Measurements from ENCODE around the gene ZMYM2. TPM values are rescaled to one million over a fixed set of nuclear protein-coding genes. Genes with fewer than 3 reads are reported as not detected.

ZMYM2 gene
- total RNA-seq, 1 experiment from 2014 or later, result 87.1 TPM

GRCh38 chr13:20127262-20127561, 168.7 kb downstream of the ZMYM2 start:
- TF ChIP-seq CTCF (conservative IDR thresholded peaks at IDR 0.05; ENCODE audit: low read depth, low read length), result no peak
- no peak for TF ChIP-seq EZH2 (IDR thresholded peaks at IDR 0.05; ENCODE audit: borderline replicate concordance, low read depth, low read length, poor library complexity, severe bottlenecking)
- Histone ChIP-seq H3K4me3 (ENCODE audit: low read depth, low read length, poor library complexity, severe bottlenecking) (peak overlapping the region; percentile 63), H3K9me3 (ENCODE audit: low read depth, low read length, poor library complexity, severe bottlenecking) (no peaks in the 10 kb centered on the region), H3K4me1 (ENCODE audit: insufficient read depth, low read length, poor library complexity, severe bottlenecking) (peaks cover 11% of the 10 kb centered on the region), H3K36me3 (ENCODE audit: insufficient read depth, low read length, poor library complexity, severe bottlenecking) (no peaks in the 10 kb centered on the region), H3K27me3 (replicated peaks; ENCODE audit: insufficient read depth, low read depth, low read length, poor library complexity) (peaks cover 9% of the 10 kb centered on the region), H3K27ac (ENCODE audit: low read depth, low read length, poor library complexity, severe bottlenecking) (no peak overlapping the region)
- BruUV-seq (replicated peaks), result no TSS peak
- intact Hi-C loops (cut with micrococcal nuclease; ENCODE audit: unreplicated experiment), result loop anchor here (5.0 kb wide), 1 partner anchor 35 kb away; the partner anchor contains the start of gene GJA3
- ChIA-PET CTCF (interaction anchor here (0.5 to 0.7 kb wide), 2 partner anchors 33 to 55 kb away, joined by 3 read pairs; partner anchors contain the start of gene GJA3), POLR2A (ENCODE audit: low non-redundant PET) (no interaction called here)
- no peak for DNase-seq (ENCODE audit: low spot score)

- CTCF ChIA-PET, result interaction anchor here (0.6 kb wide), 1 partner anchor 141 kb away, joined by 3 read pairs; no protein-coding TSS in a partner anchor
- DNase-seq (ENCODE audit: low spot score), result peak; percentile 48
- intact Hi-C loops (cut with micrococcal nuclease; ENCODE audit: unreplicated experiment), result loop anchor here (5.0 kb wide), 1 partner anchor 34 kb away; the partner anchor contains the start of gene GJA3
- Histone ChIP-seq H3K27ac (ENCODE audit: low read depth, low read length, poor library complexity, severe bottlenecking) (peak overlapping the region; percentile 23), H3K4me1 (ENCODE audit: insufficient read depth, low read length, poor library complexity, severe bottlenecking) (peaks cover 7% of the 10 kb centered on the region), H3K36me3 (ENCODE audit: insufficient read depth, low read length, poor library complexity, severe bottlenecking) (no peaks in the 10 kb centered on the region), H3K9me3 (ENCODE audit: low read depth, low read length, poor library complexity, severe bottlenecking) (no peaks in the 10 kb centered on the region), H3K27me3 (replicated peaks; ENCODE audit: insufficient read depth, low read depth, low read length, poor library complexity) (peaks cover 9% of the 10 kb centered on the region), H3K4me3 (ENCODE audit: low read depth, low read length, poor library complexity, severe bottlenecking) (peak overlapping the region; percentile 63)
- no TSS peak for BruUV-seq (replicated peaks)
- POLR2A ChIA-PET (ENCODE audit: low non-redundant PET), result no interaction called here
- TF ChIP-seq CTCF (conservative IDR thresholded peaks at IDR 0.05; ENCODE audit: low read depth, low read length), result peak; percentile 68
- no peak for TF ChIP-seq EZH2 (IDR thresholded peaks at IDR 0.05; ENCODE audit: borderline replicate concordance, low read depth, low read length, poor library complexity, severe bottlenecking)
Measured at GRCh38 chr13:20127562-20128458, 169.3 kb downstream of the ZMYM2 start.

- POLR2A ChIA-PET (ENCODE audit: low non-redundant PET), result no interaction called here
- no peak for DNase-seq (ENCODE audit: low spot score)
- intact Hi-C loops (cut with micrococcal nuclease; ENCODE audit: unreplicated experiment), result loop anchor here (5.0 kb wide), 1 partner anchor 34 kb away; the partner anchor contains the start of gene GJA3
Measured at GRCh38 chr13:20128459-20128931, 170.0 kb downstream of the ZMYM2 start.

More at GRCh38 chr13:20128459-20128931, 170.0 kb downstream of the ZMYM2 start:
- Histone ChIP-seq H3K27ac (ENCODE audit: low read depth, low read length, poor library complexity, severe bottlenecking) (no peak overlapping the region), H3K9me3 (ENCODE audit: low read depth, low read length, poor library complexity, severe bottlenecking) (no peaks in the 10 kb centered on the region), H3K27me3 (replicated peaks; ENCODE audit: insufficient read depth, low read depth, low read length, poor library complexity) (peaks cover 9% of the 10 kb centered on the region), H3K36me3 (ENCODE audit: insufficient read depth, low read length, poor library complexity, severe bottlenecking) (no peaks in the 10 kb centered on the region), H3K4me1 (ENCODE audit: insufficient read depth, low read length, poor library complexity, severe bottlenecking) (peaks cover 7% of the 10 kb centered on the region), H3K4me3 (ENCODE audit: low read depth, low read length, poor library complexity, severe bottlenecking) (peak overlapping the region; percentile 63)
- CTCF ChIA-PET, result no interaction called here
- BruUV-seq (replicated peaks), result no TSS peak
- TF ChIP-seq EZH2 (IDR thresholded peaks at IDR 0.05; ENCODE audit: borderline replicate concordance, low read depth, low read length, poor library complexity, severe bottlenecking) (no peak), CTCF (conservative IDR thresholded peaks at IDR 0.05; ENCODE audit: low read depth, low read length) (peak; percentile 36; the same call in 1 of the 2 replicates)

Measured in A673 (cell line).